ENCODE measurements around the gene FBXL15. TPM values are rescaled to one million over a fixed set of nuclear protein-coding genes. Genes with fewer than 3 reads are reported as not detected.
A peak's percentile ranks its signal among the peaks of the same experiment; 100 is the strongest.

Gene FBXL15
- total and polyA plus RNA-seq, 2 donors (not counting 3 experiments of a cell fraction or from before 2014, with no cell fraction given) = 9.9 to 15.3 TPM

DNA sequence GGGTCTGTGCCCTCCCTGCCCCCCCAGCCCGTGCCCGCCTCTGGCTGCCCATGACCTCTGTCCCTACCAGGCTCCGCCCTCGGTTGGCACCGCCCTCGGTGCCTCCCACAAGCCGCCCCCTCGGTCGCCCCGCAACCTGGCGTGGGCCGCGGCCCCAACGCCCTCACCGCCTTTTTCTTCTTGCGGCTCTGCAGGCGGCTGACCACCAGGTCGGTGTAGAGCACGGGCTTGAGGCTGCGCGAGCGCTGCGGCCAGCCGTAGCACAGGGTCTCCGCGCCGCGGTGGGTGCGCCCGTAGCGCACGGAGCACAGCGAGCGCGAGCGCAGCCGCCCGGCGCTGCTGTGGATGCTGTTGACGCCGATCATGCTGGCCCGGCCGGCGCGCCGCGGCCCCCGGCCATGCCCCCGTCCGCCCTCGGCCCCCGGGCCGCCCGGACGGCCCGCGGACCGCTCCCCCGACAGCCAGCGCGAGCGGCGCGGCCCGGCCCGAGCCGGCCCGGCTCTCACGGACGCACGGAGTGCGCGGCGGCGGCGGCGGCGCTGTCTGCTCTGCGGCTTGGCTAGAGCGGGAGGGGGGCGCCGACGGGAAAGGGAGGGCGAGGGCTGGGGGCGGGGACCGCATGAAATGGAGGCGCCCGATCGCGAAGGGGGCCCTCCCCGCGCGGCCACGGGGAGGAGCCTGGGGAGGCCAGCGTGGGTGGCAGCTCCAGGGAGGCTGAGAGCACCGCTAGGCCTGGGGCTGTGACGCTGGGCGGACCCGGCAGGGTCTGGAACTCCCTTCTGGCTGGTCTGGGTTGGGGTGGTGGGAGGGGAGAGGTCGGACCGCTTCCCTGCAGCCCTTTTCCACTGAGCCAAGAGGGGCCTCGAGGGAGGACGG is 11.7 kb upstream of the FBXL15 start:
- no peaks in the 10 kb centered on the region for H3K79me2 ChIP-seq (ENCODE audit: control insufficient read depth, insufficient read depth, low read length)
- H3K9me3 ChIP-seq (replicated peaks; ENCODE audit: control insufficient read depth, insufficient read depth, low read length) = no peaks in the 10 kb centered on the region
- peak; percentile 63 for TF ChIP-seq EZH2 (IDR thresholded peaks at IDR 0.05; ENCODE audit: borderline replicate concordance, low read depth, low read length, severe bottlenecking)
- no peak for TF ChIP-seq FOS (IDR thresholded peaks at IDR 0.05; ENCODE audit: borderline replicate concordance, insufficient read depth, low read length)
- no peak for FAIRE-seq
- H3K4me2 ChIP-seq (ENCODE audit: insufficient read depth, low read length) = peak overlapping the region; percentile 47
- H3K4me1 ChIP-seq (ENCODE audit: control insufficient read depth, extremely low read depth, insufficient read depth, low read length) = no peaks in the 10 kb centered on the region
- no peak overlapping the region for H3K9ac ChIP-seq (replicated peaks; ENCODE audit: extremely low read depth, insufficient read depth, low read length)
- dilution Hi-C loops (cut with MboI; ENCODE audit: extremely low pct_ligation_motif_present, low sequenced_read_pairs) = no loop called here
- H2AFZ ChIP-seq (ENCODE audit: low read depth, low read length) = peak overlapping the region; percentile 17
- no peaks in the 10 kb centered on the region for H3K9me1 ChIP-seq (replicated peaks; ENCODE audit: control insufficient read depth, extremely low read depth, insufficient read depth, low read length)
- DNase-seq (ENCODE audit: low read depth, low spot score) = no peak
- H3K27me3 ChIP-seq (ENCODE audit: control insufficient read depth in 2 of 2, insufficient read depth in 2 of 2, low read length in 2 of 2) = peaks cover 40 to 53% of the 10 kb centered on the region in 2 experiments
- no peaks in the 10 kb centered on the region for H4K20me1 ChIP-seq (replicated peaks; ENCODE audit: control insufficient read depth, extremely low read depth, insufficient read depth, low read length)
- intact Hi-C loops (cut with micrococcal nuclease) = no loop called here
- H3K36me3 ChIP-seq (ENCODE audit: control insufficient read depth in 2 of 2, extremely low read depth in 1 of 2, insufficient read depth in 2 of 2, low read length in 2 of 2) = no peaks in the 10 kb centered on the region
- no peak overlapping the region for H3K27ac ChIP-seq (ENCODE audit: insufficient read depth, low read depth, low read length)
- no TSS peak for BruUV-seq (replicated peaks)
- H3K4me3 ChIP-seq (replicated peaks in 1 of 3; ENCODE audit: insufficient read depth in 1 of 3, low read depth in 1 of 3, low read length in 3 of 3) = peak overlapping the region in 1 of 3 experiments; percentile 23
- ChIA-PET POLR2A (no interaction called here), CTCF (interaction anchor here (1.3 to 1.8 kb wide), 3 partner anchors 10 to 179 kb away, joined by 3 to 5 read pairs (median 5); no protein-coding TSS in a partner anchor)

DNA sequence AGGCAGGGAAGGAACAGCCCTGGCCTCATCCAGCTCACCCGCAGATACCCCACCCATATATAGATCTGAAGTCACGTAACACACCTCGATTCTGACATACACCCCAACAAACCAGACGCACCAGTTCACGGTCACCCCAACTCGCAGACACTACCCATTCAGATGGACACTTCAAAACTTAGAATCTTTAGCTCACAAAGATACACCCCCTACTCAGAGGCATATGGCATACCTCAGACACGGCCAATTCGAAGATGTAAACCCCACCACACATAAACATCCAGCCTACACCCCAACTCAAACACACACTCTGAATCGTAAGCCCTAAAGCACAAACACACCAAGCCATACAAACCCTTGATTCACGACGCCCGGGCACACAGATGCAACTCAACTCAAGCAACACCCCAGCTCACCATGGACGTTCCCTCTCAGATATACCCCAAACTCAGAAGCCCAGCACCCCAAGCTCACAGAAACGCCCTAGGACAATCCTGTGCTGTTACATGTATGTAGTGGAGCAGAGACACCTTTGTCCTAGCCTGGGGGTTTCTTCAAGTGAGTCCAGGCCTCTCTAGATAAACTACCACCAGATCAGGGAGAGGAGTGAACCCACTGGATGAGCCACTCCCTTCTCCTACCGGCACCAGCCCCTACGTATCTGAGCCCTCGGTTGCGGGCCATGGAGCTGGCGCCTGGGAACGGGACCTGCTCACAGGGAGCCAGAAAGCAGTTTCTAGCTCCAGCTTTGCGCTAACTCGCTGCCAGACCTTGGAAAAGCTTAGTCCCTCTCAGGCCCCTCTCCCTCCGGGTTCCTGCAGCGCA is 10.8 kb upstream of the FBXL15 start:
- CTCF ChIA-PET = interaction anchor here (0.9 to 1.8 kb wide), 6 partner anchors 11 to 180 kb away, joined by 3 to 5 read pairs (median 4); no protein-coding TSS in a partner anchor
- Histone ChIP-seq H3K4me3 (replicated peaks in 1 of 3; ENCODE audit: insufficient read depth in 1 of 3, low read depth in 1 of 3, low read length in 3 of 3) (no peak overlapping the region), H3K36me3 (ENCODE audit: control insufficient read depth in 2 of 2, extremely low read depth in 1 of 2, insufficient read depth in 2 of 2, low read length in 2 of 2) (no peaks in the 10 kb centered on the region), H3K27ac (ENCODE audit: insufficient read depth, low read depth, low read length) (no peak overlapping the region), H3K9ac (replicated peaks; ENCODE audit: extremely low read depth, insufficient read depth, low read length) (no peak overlapping the region), H3K4me1 (ENCODE audit: control insufficient read depth, extremely low read depth, insufficient read depth, low read length) (no peaks in the 10 kb centered on the region), H3K79me2 (ENCODE audit: control insufficient read depth, insufficient read depth, low read length) (no peaks in the 10 kb centered on the region), H3K9me1 (replicated peaks; ENCODE audit: control insufficient read depth, extremely low read depth, insufficient read depth, low read length) (no peaks in the 10 kb centered on the region), H2AFZ (ENCODE audit: low read depth, low read length) (no peak overlapping the region), H3K27me3 (ENCODE audit: control insufficient read depth in 2 of 2, insufficient read depth in 2 of 2, low read length in 2 of 2) (peaks cover 40 to 53% of the 10 kb centered on the region in 2 experiments), H3K4me2 (ENCODE audit: insufficient read depth, low read length) (no peak overlapping the region), H3K9me3 (replicated peaks; ENCODE audit: control insufficient read depth, insufficient read depth, low read length) (no peaks in the 10 kb centered on the region), H4K20me1 (replicated peaks; ENCODE audit: control insufficient read depth, extremely low read depth, insufficient read depth, low read length) (no peaks in the 10 kb centered on the region)
- peak; percentile 80 for TF ChIP-seq EZH2 (IDR thresholded peaks at IDR 0.05; ENCODE audit: borderline replicate concordance, low read depth, low read length, severe bottlenecking)
- TF ChIP-seq MYC (IDR thresholded peaks at IDR 0.05; ENCODE audit: low read depth, low read length) = no peak
- BruUV-seq (replicated peaks) = no TSS peak
- FAIRE-seq (no peak), DNase-seq (ENCODE audit: low read depth, low spot score) (no peak)
- dilution Hi-C loops (cut with MboI; ENCODE audit: extremely low pct_ligation_motif_present, low sequenced_read_pairs) (no loop called here), intact Hi-C loops (cut with micrococcal nuclease) (no loop called here)
- POLR2A ChIA-PET = no interaction called here
